Lung (tissue), 12 donors: ENCODE data around the gene MYO5C. TPM values are rescaled to one million over a fixed set of nuclear protein-coding genes. Genes with fewer than 3 reads are reported as not detected.

Source experiments
- ATAC-seq: fragments of 200-7000 bp; cut with Tn5 transposase; one replicate; pipeline ENCODE4 v1.9.1; 2020; ENCODE audit warnings: moderate number of reproducible peaks; ENCODE audit not compliant: insufficient read depth, low FRiP score
- DNase-seq, 3 donors: peaks; one replicate each; pipeline ENCODE4 v3.0.0-alpha.2; 2013 to 2017
- H3K27ac ChIP-seq, 2 donors: one replicate each; pipeline ENCODE4 v1.5.1; 2013; ENCODE audit warnings: mild to moderate bottlenecking in 2 of 2, moderate library complexity in 2 of 2, control low read depth in 1 of 2, inconsistent platforms in 1 of 2, low read depth in 1 of 2, low read length in 1 of 2
- H3K27me3 ChIP-seq, 3 donors: one replicate each; pipeline ENCODE4 v1.5.1; 2013; ENCODE audit warnings: low read length in 2 of 3; ENCODE audit not compliant: control insufficient read depth in 3 of 3, insufficient read depth in 3 of 3
- H3K36me3 ChIP-seq, 4 donors: one replicate each; pipeline ENCODE4 v1.5.1; 2013; ENCODE audit warnings: low read length in 4 of 4, mild to moderate bottlenecking in 1 of 4, moderate library complexity in 1 of 4; ENCODE audit not compliant: control insufficient read depth in 4 of 4, insufficient read depth in 4 of 4
- H3K4me1 ChIP-seq, 5 donors: one replicate each; pipeline ENCODE4 v1.5.1; 2013; ENCODE audit warnings: low read length in 5 of 5, mild to moderate bottlenecking in 2 of 5, moderate library complexity in 1 of 5; ENCODE audit not compliant: control insufficient read depth in 5 of 5, insufficient read depth in 5 of 5
- H3K4me3 ChIP-seq: one replicate; pipeline ENCODE4 v1.5.1; 2013; ENCODE audit warnings: mild to moderate bottlenecking, control low read depth, moderate library complexity
- H3K9ac ChIP-seq, 2 donors: one replicate each; pipeline ENCODE4 v1.5.1; 2013; ENCODE audit warnings: low read length in 2 of 2, control low read depth in 1 of 2; ENCODE audit not compliant: insufficient read depth in 1 of 2
- H3K9me3 ChIP-seq, 4 donors: one replicate each; pipeline ENCODE4 v1.5.1; 2013; ENCODE audit warnings: low read length in 3 of 4, mild to moderate bottlenecking in 1 of 4, moderate library complexity in 1 of 4; ENCODE audit not compliant: control insufficient read depth in 4 of 4, insufficient read depth in 3 of 4
- WGBS, 2 donors: extraction: QIAGEN DNeasy Blood & Tissue Kit; methylation state at CpG; one replicate each; pipeline ENCODE4 v1.1.7; 2013; 5-methylcytosine and 5-hydroxymethylcytosine counted together
- polyA plus RNA-seq, 2 donors: library from polyadenylated mRNA; stranded (reverse); fragments of 200-250 nt; gene quantifications; one replicate each; pipeline ENCODE4 v1.2.1, GENCODE V29; 2013
- total RNA-seq, 2 donors: library from RNA; depleted of rRNA in 1 of 2; stranded (reverse); fragments of >200 nt in 1 of 2; gene quantifications; one replicate each; pipeline ENCODE4 v1.2.1, GENCODE V29; 2014 to 2021
- TF ChIP-seq, protein P1 (sequence below): IDR thresholded peaks from 2 replicates; pipeline ENCODE4 v1.5.1; 2012; ENCODE audit warnings: mild to moderate bottlenecking; ENCODE audit errors: control extremely low read depth, extremely low read depth
- donor health status: control.
- donor health status: control.
- donor health status: Bipolar disorder and iron deficiency.
- donor health status: healthy.
- donor health status: DM: yes; HTN: yes; CAD: no.

MYO5C gene
- total and polyA plus RNA-seq, 4 donors: 11.1 to 70.1 (median 40.0) TPM

DNA sequence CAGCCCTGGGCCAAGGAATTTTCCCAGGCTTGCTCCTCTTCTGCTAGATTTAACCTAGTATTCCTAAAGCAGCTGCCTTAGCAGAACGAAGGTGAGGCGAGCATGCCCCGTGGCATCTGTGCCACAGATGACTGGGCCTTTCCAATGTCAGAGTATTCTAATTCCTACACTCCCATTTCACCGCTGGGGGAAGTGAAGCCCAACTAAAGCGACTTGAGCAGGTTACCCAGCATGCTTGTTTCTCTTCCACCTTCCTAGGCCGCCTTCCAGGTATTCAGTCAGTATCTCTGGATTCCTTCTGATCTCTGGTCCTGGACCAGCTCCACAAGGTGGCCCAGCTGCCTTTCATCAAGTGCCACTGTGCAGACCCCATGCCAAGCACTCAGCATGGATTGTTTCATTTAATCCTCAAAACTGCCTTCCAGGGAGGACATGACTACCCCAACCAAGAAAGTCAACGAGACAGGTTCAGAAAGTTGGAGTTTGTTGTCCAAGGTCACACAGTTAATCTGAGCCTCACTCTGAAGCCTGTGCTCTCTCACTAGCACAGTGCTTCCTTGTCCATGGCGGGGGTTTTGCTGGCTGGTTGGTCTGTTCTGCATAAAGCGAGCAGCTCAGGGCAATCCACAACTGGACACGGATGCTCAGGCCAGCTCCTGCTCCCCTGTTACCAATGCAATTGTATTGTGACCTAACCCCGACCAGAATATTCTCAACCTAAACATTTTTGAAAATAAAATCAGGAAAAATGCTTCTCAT lies 15.1 kb downstream of the MYO5C start:
- no peak overlapping the region for H3K9ac ChIP-seq
- H3K4me3 ChIP-seq: no peak overlapping the region
- peaks cover 0 to 2% (median 0%) of the 10 kb centered on the region in 4 donors for H3K9me3 ChIP-seq
- TF ChIP-seq, protein P1, sequence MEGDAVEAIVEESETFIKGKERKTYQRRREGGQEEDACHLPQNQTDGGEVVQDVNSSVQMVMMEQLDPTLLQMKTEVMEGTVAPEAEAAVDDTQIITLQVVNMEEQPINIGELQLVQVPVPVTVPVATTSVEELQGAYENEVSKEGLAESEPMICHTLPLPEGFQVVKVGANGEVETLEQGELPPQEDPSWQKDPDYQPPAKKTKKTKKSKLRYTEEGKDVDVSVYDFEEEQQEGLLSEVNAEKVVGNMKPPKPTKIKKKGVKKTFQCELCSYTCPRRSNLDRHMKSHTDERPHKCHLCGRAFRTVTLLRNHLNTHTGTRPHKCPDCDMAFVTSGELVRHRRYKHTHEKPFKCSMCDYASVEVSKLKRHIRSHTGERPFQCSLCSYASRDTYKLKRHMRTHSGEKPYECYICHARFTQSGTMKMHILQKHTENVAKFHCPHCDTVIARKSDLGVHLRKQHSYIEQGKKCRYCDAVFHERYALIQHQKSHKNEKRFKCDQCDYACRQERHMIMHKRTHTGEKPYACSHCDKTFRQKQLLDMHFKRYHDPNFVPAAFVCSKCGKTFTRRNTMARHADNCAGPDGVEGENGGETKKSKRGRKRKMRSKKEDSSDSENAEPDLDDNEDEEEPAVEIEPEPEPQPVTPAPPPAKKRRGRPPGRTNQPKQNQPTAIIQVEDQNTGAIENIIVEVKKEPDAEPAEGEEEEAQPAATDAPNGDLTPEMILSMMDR: no peak
- DNase-seq (no peak), ATAC-seq (no peak)
- no peaks in the 10 kb centered on the region for H3K27me3 ChIP-seq
- WGBS, 2 donors: 91 to 97% methylated on average over 11 of the region's 11 CpGs
- H3K27ac ChIP-seq: no peak overlapping the region
- H3K36me3 ChIP-seq: peaks cover 0 to 5% (median 0%) of the 10 kb centered on the region in 4 donors
- peaks cover 0 to 2% (median 0%) of the 10 kb centered on the region in 5 donors for H3K4me1 ChIP-seq

GRCh38 chr15:52278636-52279367 lies 16.8 kb downstream of the MYO5C start:
- no peak overlapping the region for H3K27ac ChIP-seq
- H3K4me3 ChIP-seq: no peak overlapping the region
- DNase-seq: no peak
- H3K4me1 ChIP-seq: peaks cover 0 to 2% (median 0%) of the 10 kb centered on the region in 5 donors
- no peaks in the 10 kb centered on the region for H3K27me3 ChIP-seq
- WGBS, 2 donors: 93 to 94% methylated on average over 13 of the region's 13 CpGs
- no peak for ATAC-seq
- TF ChIP-seq, protein P1: no peak
- H3K36me3 ChIP-seq: peaks cover 0 to 7% (median 2%) of the 10 kb centered on the region in 4 donors
- H3K9ac ChIP-seq: no peak overlapping the region
- peaks cover 0 to 2% (median 0%) of the 10 kb centered on the region in 4 donors for H3K9me3 ChIP-seq

DNA sequence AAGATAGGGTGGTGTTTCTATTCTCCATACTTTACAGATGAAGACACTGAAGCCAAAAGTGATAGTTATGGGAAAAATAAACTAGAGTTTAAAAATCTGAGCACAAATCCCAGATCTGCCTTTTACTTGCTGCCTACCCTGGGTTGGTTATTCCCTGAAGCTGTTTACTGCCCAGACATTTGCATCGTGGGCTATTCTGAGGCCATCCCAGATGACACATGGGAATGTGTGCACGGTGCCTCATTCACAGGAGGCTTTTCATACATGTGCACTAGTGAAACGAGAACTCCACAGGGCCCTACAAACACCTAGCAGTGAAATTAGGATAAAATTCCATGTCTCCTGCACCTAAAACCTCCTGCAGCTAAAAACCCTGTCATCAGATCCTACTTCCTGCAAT lies 17.5 kb downstream of the MYO5C start:
- Histone ChIP-seq H3K4me3 (no peak overlapping the region), H3K27ac (no peak overlapping the region), H3K36me3 (peaks cover 0 to 7% (median 2%) of the 10 kb centered on the region in 4 donors), H3K4me1 (peaks cover 0 to 2% (median 0%) of the 10 kb centered on the region in 5 donors), H3K27me3 (no peaks in the 10 kb centered on the region), H3K9me3 (peaks cover 0 to 2% (median 0%) of the 10 kb centered on the region in 4 donors), H3K9ac (no peak overlapping the region)
- DNase-seq (no peak), ATAC-seq (no peak)
- WGBS, 2 donors: 87 to 91% methylated on average over 3 of the region's 3 CpGs
- TF ChIP-seq, protein P1: no peak
